ENCODE data around the gene DAPK1.

Gene DAPK1

GRCh38 chr9:87464992-87465378 lies 32.7 kb upstream of the DAPK1 start:
- no peak for TF ChIP-seq CTCF (IDR thresholded peaks at IDR 0.05; ENCODE audit: poor library complexity, severe bottlenecking)
- H3K9me3 ChIP-seq (ENCODE audit: severe bottlenecking) = no peaks in the 10 kb centered on the region
- no peak overlapping the region for H3K4me3 ChIP-seq (ENCODE audit: severe bottlenecking)
- DNase-seq (ENCODE audit: low spot score) = no peak
- no peaks in the 10 kb centered on the region for H3K36me3 ChIP-seq (ENCODE audit: low read depth)
- no peaks in the 10 kb centered on the region for H3K27me3 ChIP-seq (ENCODE audit: insufficient read depth, poor library complexity, severe bottlenecking)
- ATAC-seq (ENCODE audit: low read depth) = no peak
- H3K4me1 ChIP-seq (ENCODE audit: insufficient read depth, poor library complexity, severe bottlenecking) = peaks cover 5% of the 10 kb centered on the region
- H3K27ac ChIP-seq (ENCODE audit: poor library complexity, severe bottlenecking) = no peak overlapping the region

GRCh38 chr9:87465816-87466215 lies 31.9 kb upstream of the DAPK1 start:
- no peak for TF ChIP-seq CTCF (IDR thresholded peaks at IDR 0.05; ENCODE audit: poor library complexity, severe bottlenecking)
- ATAC-seq (ENCODE audit: low read depth) = no peak
- DNase-seq (ENCODE audit: low spot score) = no peak

GRCh38 chr9:87467187-87467586 lies 30.5 kb upstream of the DAPK1 start:
- TF ChIP-seq CTCF (IDR thresholded peaks at IDR 0.05; ENCODE audit: poor library complexity, severe bottlenecking) = no peak
- Histone ChIP-seq H3K27ac (ENCODE audit: poor library complexity, severe bottlenecking) (no peak overlapping the region), H3K36me3 (ENCODE audit: low read depth) (no peaks in the 10 kb centered on the region), H3K4me1 (ENCODE audit: insufficient read depth, poor library complexity, severe bottlenecking) (peaks cover 5% of the 10 kb centered on the region), H3K9me3 (ENCODE audit: severe bottlenecking) (no peaks in the 10 kb centered on the region), H3K27me3 (ENCODE audit: insufficient read depth, poor library complexity, severe bottlenecking) (no peaks in the 10 kb centered on the region), H3K4me3 (ENCODE audit: severe bottlenecking) (no peak overlapping the region)
- DNase-seq (ENCODE audit: low spot score) (no peak), ATAC-seq (ENCODE audit: low read depth) (no peak)

More at GRCh38 chr9:87465816-87466215, 31.9 kb upstream of the DAPK1 start:
- Histone ChIP-seq H3K27ac (ENCODE audit: poor library complexity, severe bottlenecking) (no peak overlapping the region), H3K36me3 (ENCODE audit: low read depth) (no peaks in the 10 kb centered on the region), H3K4me3 (ENCODE audit: severe bottlenecking) (no peak overlapping the region), H3K9me3 (ENCODE audit: severe bottlenecking) (no peaks in the 10 kb centered on the region), H3K27me3 (ENCODE audit: insufficient read depth, poor library complexity, severe bottlenecking) (no peaks in the 10 kb centered on the region), H3K4me1 (ENCODE audit: insufficient read depth, poor library complexity, severe bottlenecking) (peaks cover 5% of the 10 kb centered on the region)

GRCh38 chr9:87469793-87470465 lies 27.7 kb upstream of the DAPK1 start:
- TF ChIP-seq CTCF (IDR thresholded peaks at IDR 0.05; ENCODE audit: poor library complexity, severe bottlenecking) = no peak

GRCh38 chr9:87471746-87472145 lies 25.9 kb upstream of the DAPK1 start:
- Histone ChIP-seq H3K27me3 (ENCODE audit: insufficient read depth, poor library complexity, severe bottlenecking) (no peaks in the 10 kb centered on the region), H3K4me1 (ENCODE audit: insufficient read depth, poor library complexity, severe bottlenecking) (no peaks in the 10 kb centered on the region), H3K36me3 (ENCODE audit: low read depth) (no peaks in the 10 kb centered on the region), H3K9me3 (ENCODE audit: severe bottlenecking) (no peaks in the 10 kb centered on the region), H3K4me3 (ENCODE audit: severe bottlenecking) (no peak overlapping the region), H3K27ac (ENCODE audit: poor library complexity, severe bottlenecking) (no peak overlapping the region)
- ATAC-seq (ENCODE audit: low read depth) (no peak), DNase-seq (ENCODE audit: low spot score) (no peak)
- no peak for TF ChIP-seq CTCF (IDR thresholded peaks at IDR 0.05; ENCODE audit: poor library complexity, severe bottlenecking)

More at GRCh38 chr9:87469793-87470465, 27.7 kb upstream of the DAPK1 start:
- no peaks in the 10 kb centered on the region for H3K27me3 ChIP-seq (ENCODE audit: insufficient read depth, poor library complexity, severe bottlenecking)
- no peak for ATAC-seq (ENCODE audit: low read depth)
- no peaks in the 10 kb centered on the region for H3K4me1 ChIP-seq (ENCODE audit: insufficient read depth, poor library complexity, severe bottlenecking)
- H3K36me3 ChIP-seq (ENCODE audit: low read depth) = no peaks in the 10 kb centered on the region
- H3K27ac ChIP-seq (ENCODE audit: poor library complexity, severe bottlenecking) = no peak overlapping the region
- H3K9me3 ChIP-seq (ENCODE audit: severe bottlenecking) = no peaks in the 10 kb centered on the region
- no peak for DNase-seq (ENCODE audit: low spot score)
- no peak overlapping the region for H3K4me3 ChIP-seq (ENCODE audit: severe bottlenecking)

All from RWPE2 (cell line).